ENCODE data around the gene RABL2A.
"Not testable (repeated sequence)": the region's sequence is repeated elsewhere in the genome, so short reads cannot be mapped to it uniquely, and the experiment has no call there.

DNA sequence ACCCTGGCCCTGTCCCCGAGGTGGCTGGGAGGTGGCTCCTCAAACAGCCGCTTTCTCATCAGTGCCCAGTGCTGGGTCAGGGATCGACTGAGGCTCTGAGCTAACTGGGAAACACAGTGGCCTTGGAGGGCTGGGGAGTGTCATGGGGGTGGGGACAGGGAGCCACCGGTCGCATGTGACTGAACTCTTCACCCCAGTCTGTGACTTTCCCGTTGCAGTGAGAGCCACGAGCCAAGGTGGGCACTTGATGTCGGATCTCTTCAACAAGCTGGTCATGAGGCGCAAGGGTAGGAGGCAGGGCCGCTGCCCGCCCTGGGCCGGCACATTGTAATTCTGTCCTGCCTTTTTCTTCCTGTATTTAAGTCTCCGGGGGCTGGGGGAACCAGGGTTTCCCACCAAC is 28.9 kb upstream of the RABL2A start:
- TF ChIP-seq, protein P1, sequence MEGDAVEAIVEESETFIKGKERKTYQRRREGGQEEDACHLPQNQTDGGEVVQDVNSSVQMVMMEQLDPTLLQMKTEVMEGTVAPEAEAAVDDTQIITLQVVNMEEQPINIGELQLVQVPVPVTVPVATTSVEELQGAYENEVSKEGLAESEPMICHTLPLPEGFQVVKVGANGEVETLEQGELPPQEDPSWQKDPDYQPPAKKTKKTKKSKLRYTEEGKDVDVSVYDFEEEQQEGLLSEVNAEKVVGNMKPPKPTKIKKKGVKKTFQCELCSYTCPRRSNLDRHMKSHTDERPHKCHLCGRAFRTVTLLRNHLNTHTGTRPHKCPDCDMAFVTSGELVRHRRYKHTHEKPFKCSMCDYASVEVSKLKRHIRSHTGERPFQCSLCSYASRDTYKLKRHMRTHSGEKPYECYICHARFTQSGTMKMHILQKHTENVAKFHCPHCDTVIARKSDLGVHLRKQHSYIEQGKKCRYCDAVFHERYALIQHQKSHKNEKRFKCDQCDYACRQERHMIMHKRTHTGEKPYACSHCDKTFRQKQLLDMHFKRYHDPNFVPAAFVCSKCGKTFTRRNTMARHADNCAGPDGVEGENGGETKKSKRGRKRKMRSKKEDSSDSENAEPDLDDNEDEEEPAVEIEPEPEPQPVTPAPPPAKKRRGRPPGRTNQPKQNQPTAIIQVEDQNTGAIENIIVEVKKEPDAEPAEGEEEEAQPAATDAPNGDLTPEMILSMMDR (IDR thresholded peaks at IDR 0.05 in 4 of 5, conservative IDR thresholded peaks at IDR 0.05 in 1 of 5) = not testable (repeated sequence)
- TF ChIP-seq POLR2A (IDR thresholded peaks at IDR 0.05) = not testable (repeated sequence)

Data from gastrocnemius medialis (tissue), 4 donors.